Measurements from ENCODE around the gene TUFT1.

TUFT1 gene

GRCh38 chr1:151619489-151620093 lies 79.5 kb downstream of the TUFT1 start:
- peaks cover 28% of the 10 kb centered on the region for H3K36me3 ChIP-seq
- no peak overlapping the region for H3K4me2 ChIP-seq
- H4K20me1 ChIP-seq: peaks cover 86% of the 10 kb centered on the region
- H3K9ac ChIP-seq: no peak overlapping the region
- H3K4me3 ChIP-seq: no peak overlapping the region
- no peak overlapping the region for H3K27ac ChIP-seq
- TF ChIP-seq Cebpa-rat (IDR thresholded peaks at IDR 0.05): no peak
- H3K27me3 ChIP-seq: no peaks in the 10 kb centered on the region
- H3K4me1 ChIP-seq: peaks cover 14% of the 10 kb centered on the region
- H3K9me3 ChIP-seq: no peaks in the 10 kb centered on the region; the same call in 1 of the 2 replicates

DNA sequence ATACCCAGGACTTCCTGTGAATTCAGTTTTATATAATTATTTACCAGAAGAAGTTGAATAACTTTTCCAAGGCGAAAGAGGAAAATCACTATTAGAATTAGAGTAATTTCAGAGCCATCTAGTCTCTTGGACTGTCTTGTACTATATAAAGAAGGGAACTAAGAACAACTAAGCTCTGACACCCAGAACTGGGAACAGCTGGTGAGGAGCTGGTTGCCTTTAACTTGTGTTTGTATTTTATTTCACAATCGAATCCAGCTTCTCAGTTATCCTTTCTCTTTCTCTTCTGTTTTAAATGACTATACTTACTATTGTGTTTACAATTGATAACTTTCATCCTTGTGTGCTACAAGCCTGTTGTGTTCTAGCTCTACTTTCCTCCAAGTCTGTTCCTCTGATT lies 80.2 kb downstream of the TUFT1 start:
- Histone ChIP-seq H3K27me3 (no peaks in the 10 kb centered on the region), H3K36me3 (peaks cover 22% of the 10 kb centered on the region), H3K27ac (no peak overlapping the region), H3K9me3 (no peaks in the 10 kb centered on the region; the same call in 1 of the 2 replicates), H3K4me3 (no peak overlapping the region), H3K4me1 (peaks cover 8% of the 10 kb centered on the region), H3K9ac (no peak overlapping the region), H4K20me1 (peaks cover 84% of the 10 kb centered on the region), H3K4me2 (no peak overlapping the region)
- no peak for TF ChIP-seq Cebpa-rat (IDR thresholded peaks at IDR 0.05)

- Histone ChIP-seq H3K27ac (no peak overlapping the region), H3K4me1 (no peaks in the 10 kb centered on the region)
- TF ChIP-seq Cebpa-rat (IDR thresholded peaks at IDR 0.05): no peak
Measured at GRCh38 chr1:151621351-151621750, 81.2 kb downstream of the TUFT1 start.

DNA sequence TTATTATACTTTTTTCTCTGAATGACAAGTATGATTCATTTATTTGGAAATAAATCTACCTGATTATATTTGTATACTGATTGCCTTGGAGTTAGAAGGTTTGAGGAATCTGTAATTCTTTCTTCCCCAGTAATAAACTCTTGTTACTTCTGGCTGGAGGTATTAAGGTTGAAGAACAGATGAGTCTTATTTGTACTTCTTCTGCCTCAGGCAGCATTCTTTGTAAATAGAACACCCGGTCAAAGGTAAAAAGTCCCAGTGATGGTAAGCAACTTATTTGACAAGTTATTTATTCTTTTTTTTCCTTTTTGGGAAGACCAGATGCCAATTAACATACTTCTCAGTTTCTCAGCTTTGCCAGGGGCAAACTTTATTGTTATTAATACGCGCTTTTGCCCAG lies 84.7 kb downstream of the TUFT1 start:
- Histone ChIP-seq H3K4me1 (no peaks in the 10 kb centered on the region), H3K27ac (no peak overlapping the region), H4K20me1 (peaks cover 60% of the 10 kb centered on the region), H3K4me3 (no peak overlapping the region), H3K4me2 (no peak overlapping the region), H3K9me3 (no peaks in the 10 kb centered on the region; the same call in 1 of the 2 replicates), H3K9ac (no peak overlapping the region), H3K27me3 (no peaks in the 10 kb centered on the region), H3K36me3 (peaks cover 37% of the 10 kb centered on the region)
- TF ChIP-seq Cebpa-rat (IDR thresholded peaks at IDR 0.05): no peak

More at GRCh38 chr1:151621351-151621750, 81.2 kb downstream of the TUFT1 start:
- no peaks in the 10 kb centered on the region for H3K27me3 ChIP-seq
- no peak overlapping the region for H3K9ac ChIP-seq
- no peak overlapping the region for H3K4me3 ChIP-seq
- H3K4me2 ChIP-seq: no peak overlapping the region
- peaks cover 26% of the 10 kb centered on the region for H3K36me3 ChIP-seq
- H4K20me1 ChIP-seq: peaks cover 78% of the 10 kb centered on the region
- H3K9me3 ChIP-seq: no peaks in the 10 kb centered on the region; the same call in 1 of the 2 replicates

GRCh38 chr1:151626740-151627334 lies 86.7 kb downstream of the TUFT1 start:
- no peaks in the 10 kb centered on the region for H3K27me3 ChIP-seq
- H4K20me1 ChIP-seq: peaks cover 44% of the 10 kb centered on the region
- peaks cover 37% of the 10 kb centered on the region for H3K36me3 ChIP-seq
- H3K4me2 ChIP-seq: no peak overlapping the region
- H3K9me3 ChIP-seq: no peaks in the 10 kb centered on the region; the same call in 1 of the 2 replicates
- no peak overlapping the region for H3K27ac ChIP-seq
- no peak overlapping the region for H3K9ac ChIP-seq
- TF ChIP-seq Cebpa-rat (IDR thresholded peaks at IDR 0.05): no peak
- no peak overlapping the region for H3K4me3 ChIP-seq
- no peaks in the 10 kb centered on the region for H3K4me1 ChIP-seq

- no peak overlapping the region for H3K27ac ChIP-seq
- no peaks in the 10 kb centered on the region for H3K27me3 ChIP-seq
- H3K36me3 ChIP-seq: peaks cover 26% of the 10 kb centered on the region; the same call in 1 of the 2 replicates
- H3K9ac ChIP-seq: no peak overlapping the region
- H3K4me1 ChIP-seq: no peaks in the 10 kb centered on the region
- TF ChIP-seq Cebpa-rat (IDR thresholded peaks at IDR 0.05): no peak
- peaks cover 48% of the 10 kb centered on the region for H4K20me1 ChIP-seq
- H3K9me3 ChIP-seq: no peaks in the 10 kb centered on the region
- no peak overlapping the region for H3K4me3 ChIP-seq
- no peak overlapping the region for H3K4me2 ChIP-seq
Measured at GRCh38 chr1:151629278-151629677, 89.2 kb downstream of the TUFT1 start.

Measured in BLaER1 (cell line).